ENCODE measurements around the gene UBA1.

Gene UBA1

GRCh38 chrX:47158131-47158530, 35.5 kb upstream of the UBA1 start:
- Histone ChIP-seq H3K36me3 (ENCODE audit: control insufficient read depth, insufficient read depth, low read length) (no peaks in the 10 kb centered on the region), H3K27me3 (ENCODE audit: control insufficient read depth, insufficient read depth, low read length) (no peaks in the 10 kb centered on the region), H3K4me3 (ENCODE audit: low read length) (no peak overlapping the region), H3K4me1 (ENCODE audit: control insufficient read depth, insufficient read depth, low read length) (no peaks in the 10 kb centered on the region), H3K9me3 (ENCODE audit: control insufficient read depth, low read length) (no peaks in the 10 kb centered on the region), H3K9ac (ENCODE audit: low read length) (no peak overlapping the region)

DNA sequence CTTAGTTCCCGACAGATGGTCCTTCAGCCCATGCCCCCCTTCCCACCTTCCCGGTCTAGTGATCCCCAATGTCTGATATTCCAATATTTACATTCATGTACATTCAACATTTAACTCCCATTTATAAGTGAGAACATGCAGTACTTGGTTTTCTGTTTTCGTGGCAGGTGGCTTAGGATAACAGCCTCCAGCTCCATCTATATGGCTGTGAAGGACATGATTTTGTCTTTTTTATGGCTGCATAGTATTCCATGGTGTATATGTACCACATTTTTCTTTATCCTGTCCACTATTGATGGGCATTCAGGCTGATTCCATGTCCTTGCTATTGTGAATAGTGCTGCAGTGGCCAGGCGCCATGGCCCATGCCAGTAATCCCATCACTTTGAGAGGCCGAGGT, 34.8 kb upstream of the UBA1 start:
- Histone ChIP-seq H3K9ac (ENCODE audit: low read length) (no peak overlapping the region), H3K4me1 (ENCODE audit: control insufficient read depth, insufficient read depth, low read length) (no peaks in the 10 kb centered on the region), H3K9me3 (ENCODE audit: control insufficient read depth, low read length) (no peaks in the 10 kb centered on the region), H3K36me3 (ENCODE audit: control insufficient read depth, insufficient read depth, low read length) (no peaks in the 10 kb centered on the region), H3K27me3 (ENCODE audit: control insufficient read depth, insufficient read depth, low read length) (no peaks in the 10 kb centered on the region), H3K4me3 (ENCODE audit: low read length) (no peak overlapping the region)

- H3K4me3 ChIP-seq (ENCODE audit: low read length): no peak overlapping the region
- no peaks in the 10 kb centered on the region for H3K27me3 ChIP-seq (ENCODE audit: control insufficient read depth, insufficient read depth, low read length)
- no peak overlapping the region for H3K9ac ChIP-seq (ENCODE audit: low read length)
- H3K4me1 ChIP-seq (ENCODE audit: control insufficient read depth, insufficient read depth, low read length): no peaks in the 10 kb centered on the region
- no peaks in the 10 kb centered on the region for H3K36me3 ChIP-seq (ENCODE audit: control insufficient read depth, insufficient read depth, low read length)
- H3K9me3 ChIP-seq (ENCODE audit: control insufficient read depth, low read length): no peaks in the 10 kb centered on the region
These were observed 32.8 kb upstream of the UBA1 start for GRCh38 chrX:47160781-47161180.

- Histone ChIP-seq H3K36me3 (ENCODE audit: control insufficient read depth, insufficient read depth, low read length) (no peaks in the 10 kb centered on the region), H3K27me3 (ENCODE audit: control insufficient read depth, insufficient read depth, low read length) (no peaks in the 10 kb centered on the region), H3K4me1 (ENCODE audit: control insufficient read depth, insufficient read depth, low read length) (no peaks in the 10 kb centered on the region), H3K9ac (ENCODE audit: low read length) (no peak overlapping the region), H3K4me3 (ENCODE audit: low read length) (no peak overlapping the region), H3K9me3 (ENCODE audit: control insufficient read depth, low read length) (no peaks in the 10 kb centered on the region)
These were observed 30.6 kb upstream of the UBA1 start for GRCh38 chrX:47162927-47163583.

DNA sequence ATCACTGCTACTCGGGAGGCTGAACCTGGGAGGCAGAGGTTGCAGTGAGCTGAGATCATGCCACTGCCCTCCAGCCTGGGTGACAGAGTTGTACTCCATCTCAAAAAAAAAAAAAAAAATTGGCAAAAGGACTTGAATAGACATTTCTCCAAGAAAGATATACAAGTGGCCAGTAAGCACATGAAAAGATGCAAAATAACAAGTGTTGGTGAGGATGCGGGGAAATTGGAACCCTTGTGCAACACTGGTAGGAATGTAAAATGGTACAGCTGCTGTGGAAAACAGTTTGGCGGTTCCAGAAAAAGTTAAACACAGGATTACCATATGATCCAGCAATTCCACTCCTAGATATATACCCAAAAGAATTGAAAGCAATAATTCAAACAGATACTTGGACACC, 29.2 kb upstream of the UBA1 start:
- no peaks in the 10 kb centered on the region for H3K9me3 ChIP-seq (ENCODE audit: control insufficient read depth, low read length)
- H3K4me1 ChIP-seq (ENCODE audit: control insufficient read depth, insufficient read depth, low read length): no peaks in the 10 kb centered on the region
- H3K27me3 ChIP-seq (ENCODE audit: control insufficient read depth, insufficient read depth, low read length): no peaks in the 10 kb centered on the region
- no peaks in the 10 kb centered on the region for H3K36me3 ChIP-seq (ENCODE audit: control insufficient read depth, insufficient read depth, low read length)
- H3K4me3 ChIP-seq (ENCODE audit: low read length): no peak overlapping the region
- H3K9ac ChIP-seq (ENCODE audit: low read length): no peak overlapping the region

- Histone ChIP-seq H3K4me3 (ENCODE audit: low read length) (no peak overlapping the region), H3K9me3 (ENCODE audit: control insufficient read depth, low read length) (no peaks in the 10 kb centered on the region), H3K27me3 (ENCODE audit: control insufficient read depth, insufficient read depth, low read length) (no peaks in the 10 kb centered on the region), H3K9ac (ENCODE audit: low read length) (no peak overlapping the region), H3K4me1 (ENCODE audit: control insufficient read depth, insufficient read depth, low read length) (no peaks in the 10 kb centered on the region), H3K36me3 (ENCODE audit: control insufficient read depth, insufficient read depth, low read length) (no peaks in the 10 kb centered on the region)
These were observed 27.5 kb upstream of the UBA1 start for GRCh38 chrX:47166126-47166525.

DNA sequence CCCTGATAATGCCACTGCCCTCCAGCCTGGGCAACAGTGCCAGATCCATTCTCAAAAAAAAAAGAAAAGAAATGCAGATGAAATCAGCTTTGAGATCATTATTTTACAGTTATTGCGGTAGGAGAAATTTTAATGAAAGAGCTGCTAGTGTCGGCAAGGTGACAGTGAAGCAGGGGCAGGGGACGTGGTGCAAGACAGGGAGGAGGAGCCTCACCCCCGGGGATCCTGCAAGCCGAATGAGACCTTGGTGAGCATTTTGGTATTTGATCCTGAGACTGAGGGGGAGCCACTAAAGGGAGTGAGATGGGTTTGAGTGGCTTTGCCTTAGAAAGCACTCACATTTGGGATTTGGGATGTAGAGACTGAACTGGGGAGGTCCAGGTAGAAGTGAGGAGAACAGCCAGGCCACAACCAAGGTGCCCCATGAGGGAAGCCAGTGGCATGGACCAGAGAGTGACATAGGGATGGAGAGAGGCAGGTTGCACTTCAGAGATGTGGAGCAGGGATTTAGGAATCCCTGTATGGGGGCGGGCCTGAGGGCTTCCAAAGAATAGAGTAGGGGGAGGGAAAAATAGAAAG, 25.0 kb upstream of the UBA1 start:
- H3K4me3 ChIP-seq (ENCODE audit: low read length): no peak overlapping the region
- H3K4me1 ChIP-seq (ENCODE audit: control insufficient read depth, insufficient read depth, low read length): no peaks in the 10 kb centered on the region
- H3K27me3 ChIP-seq (ENCODE audit: control insufficient read depth, insufficient read depth, low read length): no peaks in the 10 kb centered on the region
- no peaks in the 10 kb centered on the region for H3K9me3 ChIP-seq (ENCODE audit: control insufficient read depth, low read length)
- H3K36me3 ChIP-seq (ENCODE audit: control insufficient read depth, insufficient read depth, low read length): no peaks in the 10 kb centered on the region
- H3K9ac ChIP-seq (ENCODE audit: low read length): no peak overlapping the region

GRCh38 chrX:47169273-47169672, 24.4 kb upstream of the UBA1 start:
- H3K36me3 ChIP-seq (ENCODE audit: control insufficient read depth, insufficient read depth, low read length): no peaks in the 10 kb centered on the region

DNA sequence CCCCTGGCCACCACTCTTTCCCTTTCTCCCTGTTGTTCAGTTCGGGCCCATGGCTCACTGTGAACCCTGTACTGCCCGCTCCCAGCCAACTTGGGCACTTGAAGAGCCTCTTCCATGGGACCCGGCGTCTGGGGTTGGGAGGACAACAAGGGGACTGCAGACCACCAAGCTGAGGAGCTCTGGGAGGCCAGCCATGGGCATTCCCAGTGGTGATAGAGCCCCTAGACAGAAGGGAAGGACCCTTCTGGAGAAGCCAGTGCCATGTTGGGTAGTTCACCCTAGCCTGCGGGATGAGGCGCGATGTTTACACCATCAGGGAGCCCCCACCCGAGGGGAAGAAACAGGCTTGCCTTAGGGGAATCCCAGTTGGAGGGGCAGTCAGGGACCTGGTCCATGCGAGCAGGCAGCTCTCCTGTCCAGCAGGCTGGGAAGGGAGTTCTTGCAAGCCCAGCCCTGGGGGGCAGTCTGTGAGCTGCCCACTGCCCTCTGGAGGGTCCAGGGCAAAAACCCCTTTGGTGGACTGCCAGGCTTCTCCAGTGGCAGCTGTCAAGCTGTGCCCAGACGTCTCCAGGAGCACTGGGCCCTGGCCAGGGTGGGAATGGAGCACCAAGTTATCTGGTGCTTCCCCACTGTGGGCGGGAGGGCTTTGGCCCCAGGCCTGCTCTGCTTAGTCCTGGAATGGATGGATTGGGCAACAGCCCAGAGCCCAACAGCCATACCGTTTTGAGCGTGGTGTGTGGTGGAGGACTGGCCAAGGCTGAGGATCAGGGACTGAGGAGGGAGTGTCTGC, 23.7 kb upstream of the UBA1 start:
- Histone ChIP-seq H3K9me3 (ENCODE audit: control insufficient read depth, low read length) (no peaks in the 10 kb centered on the region), H3K27me3 (ENCODE audit: control insufficient read depth, insufficient read depth, low read length) (no peaks in the 10 kb centered on the region), H3K4me1 (ENCODE audit: control insufficient read depth, insufficient read depth, low read length) (no peaks in the 10 kb centered on the region), H3K36me3 (ENCODE audit: control insufficient read depth, insufficient read depth, low read length) (no peaks in the 10 kb centered on the region), H3K4me3 (ENCODE audit: low read length) (no peak overlapping the region), H3K9ac (ENCODE audit: low read length) (no peak overlapping the region)

More at GRCh38 chrX:47169273-47169672, 24.4 kb upstream of the UBA1 start:
- H3K4me3 ChIP-seq (ENCODE audit: low read length): no peak overlapping the region
- H3K9me3 ChIP-seq (ENCODE audit: control insufficient read depth, low read length): no peaks in the 10 kb centered on the region
- no peaks in the 10 kb centered on the region for H3K27me3 ChIP-seq (ENCODE audit: control insufficient read depth, insufficient read depth, low read length)
- no peak overlapping the region for H3K9ac ChIP-seq (ENCODE audit: low read length)
- no peaks in the 10 kb centered on the region for H3K4me1 ChIP-seq (ENCODE audit: control insufficient read depth, insufficient read depth, low read length)

DNA sequence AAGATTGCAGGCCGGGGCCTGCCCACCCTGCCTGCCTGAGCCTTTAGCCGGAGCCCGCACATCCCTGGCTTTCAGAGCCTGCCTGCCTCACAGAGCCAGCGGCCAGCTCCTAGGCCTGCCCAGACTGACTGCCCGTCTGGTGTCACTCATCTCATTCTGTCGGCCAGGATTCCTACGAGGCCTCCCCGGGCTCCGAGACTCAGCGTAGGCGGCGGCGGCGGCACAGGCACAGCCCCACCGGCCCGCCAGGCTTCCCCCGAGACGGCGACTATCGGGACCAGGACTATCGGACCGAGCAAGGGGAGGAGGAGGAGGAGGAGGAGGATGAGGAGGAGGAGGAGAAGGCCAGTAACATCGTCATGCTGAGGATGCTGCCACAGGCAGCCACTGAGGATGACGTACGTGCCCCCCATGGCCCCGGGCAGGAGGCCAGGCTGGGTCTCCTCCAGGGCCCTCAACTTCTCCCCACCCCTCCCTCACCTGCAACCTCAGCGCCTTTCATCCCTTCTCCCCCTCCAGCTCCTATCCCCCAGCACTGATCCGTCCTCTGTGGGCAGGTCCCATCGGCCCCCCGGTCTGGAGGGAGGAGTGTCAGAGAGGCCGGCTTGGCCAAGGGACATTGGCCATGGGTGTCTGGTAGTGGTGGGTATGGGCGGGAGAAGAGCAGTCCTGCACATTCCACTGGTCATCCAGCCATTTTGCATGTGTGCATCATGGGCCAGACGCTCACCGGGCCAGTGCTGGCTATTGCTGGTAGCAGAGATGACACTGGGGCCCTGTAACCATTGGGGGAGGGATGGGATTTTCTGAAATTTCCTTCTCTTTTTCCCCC, 22.6 kb upstream of the UBA1 start:
- H3K9ac ChIP-seq (ENCODE audit: low read length): no peak overlapping the region
- H3K9me3 ChIP-seq (ENCODE audit: control insufficient read depth, low read length): no peaks in the 10 kb centered on the region
- no peaks in the 10 kb centered on the region for H3K27me3 ChIP-seq (ENCODE audit: control insufficient read depth, insufficient read depth, low read length)
- no peak overlapping the region for H3K4me3 ChIP-seq (ENCODE audit: low read length)
- no peaks in the 10 kb centered on the region for H3K36me3 ChIP-seq (ENCODE audit: control insufficient read depth, insufficient read depth, low read length)
- no peaks in the 10 kb centered on the region for H3K4me1 ChIP-seq (ENCODE audit: control insufficient read depth, insufficient read depth, low read length)

- Histone ChIP-seq H3K36me3 (ENCODE audit: control insufficient read depth, insufficient read depth, low read length) (no peaks in the 10 kb centered on the region), H3K9me3 (ENCODE audit: control insufficient read depth, low read length) (no peaks in the 10 kb centered on the region), H3K9ac (ENCODE audit: low read length) (no peak overlapping the region), H3K4me3 (ENCODE audit: low read length) (no peak overlapping the region), H3K27me3 (ENCODE audit: control insufficient read depth, insufficient read depth, low read length) (no peaks in the 10 kb centered on the region), H3K4me1 (ENCODE audit: control insufficient read depth, insufficient read depth, low read length) (no peaks in the 10 kb centered on the region)
These were observed 21.6 kb upstream of the UBA1 start for GRCh38 chrX:47171996-47172395.

GRCh38 chrX:47172549-47172948, 21.1 kb upstream of the UBA1 start:
- no peaks in the 10 kb centered on the region for H3K36me3 ChIP-seq (ENCODE audit: control insufficient read depth, insufficient read depth, low read length)
- H3K4me3 ChIP-seq (ENCODE audit: low read length): no peak overlapping the region
- H3K4me1 ChIP-seq (ENCODE audit: control insufficient read depth, insufficient read depth, low read length): no peaks in the 10 kb centered on the region
- no peaks in the 10 kb centered on the region for H3K9me3 ChIP-seq (ENCODE audit: control insufficient read depth, low read length)
- no peak overlapping the region for H3K9ac ChIP-seq (ENCODE audit: low read length)
- H3K27me3 ChIP-seq (ENCODE audit: control insufficient read depth, insufficient read depth, low read length): no peaks in the 10 kb centered on the region
